B cell (primary cell): ENCODE measurements around the gene METTL24. TPM values are rescaled to one million over a fixed set of nuclear protein-coding genes. Genes with fewer than 3 reads are reported as not detected.

Experiments
- ATAC-seq: fragments of 200-7000 bp; cut with Tn5 transposase; one replicate; pipeline ENCODE4 v1.10.0; 2021; ENCODE audit warnings: low read depth, mild to moderate bottlenecking, moderate number of reproducible peaks, moderate library complexity
- CTCF ChIA-PET: fragments of 350-600 bp; sonication (Branson Sonifier 250); formaldehyde crosslinking; loops from one replicate; lab custom pipeline; 2021; ENCODE audit warnings: antibody characterized with exemption, inconsistent platforms; lab: Charles Lee
- POLR2A ChIA-PET: fragments of 350-600 bp; sonication (Branson Sonifier 250); formaldehyde crosslinking; loops from one replicate; lab custom pipeline; 2021; ENCODE audit warnings: antibody characterized with exemption; lab: Charles Lee
- DNase-seq: peaks from one replicate; pipeline ENCODE4 v3.0.0; 2013
- H2AFZ ChIP-seq: 2 replicates; pipeline ENCODE4 v1.6.1; 2012; ENCODE audit warnings: mild to moderate bottlenecking, low read depth, low read length; ENCODE audit not compliant: insufficient read depth, poor library complexity, severe bottlenecking
- H3K27ac ChIP-seq, 2 donors: 1 replicate in 1 of 2; 2 replicates in 1 of 2; pipeline ENCODE4 v1.5.1; 2012 to 2013; ENCODE audit warnings: low read length in 2 of 2, mild to moderate bottlenecking in 2 of 2, moderate library complexity in 1 of 2
- H3K27me3 ChIP-seq, 4 experiments: fragments of 200-600 bp in 1 of 4; sonication (generic) in 1 of 4; replicated peaks in 1 of 4; 1 replicate in 2 of 4; 2 replicates in 2 of 4; pipeline versions ENCODE4 v1.6.1 to v1.7.0; 2013 to 2016; ENCODE audit warnings: low read length in 3 of 4, mild to moderate bottlenecking in 2 of 4, mixed read lengths in 1 of 4, moderate library complexity in 1 of 4; ENCODE audit not compliant: insufficient read depth in 4 of 4, control insufficient read depth in 3 of 4; ENCODE audit errors: control extremely low read depth in 1 of 4
- H3K36me3 ChIP-seq, 2 experiments: replicated peaks in 1 of 2; 1 replicate in 1 of 2; 2 replicates in 1 of 2; pipeline versions ENCODE4 v1.6.1 to v1.7.1; 2013; ENCODE audit warnings: low read length in 1 of 2; ENCODE audit not compliant: insufficient read depth in 2 of 2, control insufficient read depth in 1 of 2; ENCODE audit errors: control extremely low read depth in 1 of 2, extremely low read depth in 1 of 2
- H3K4me1 ChIP-seq, 2 donors: fragments of 200-600 bp in 1 of 2; sonication (generic) in 1 of 2; 1 replicate in 1 of 2; 2 replicates in 1 of 2; pipeline versions ENCODE4 v1.5.1 to v1.6.1; 2013 to 2017; ENCODE audit warnings: low read length in 2 of 2; ENCODE audit not compliant: control insufficient read depth in 2 of 2, insufficient read depth in 2 of 2
- H3K4me2 ChIP-seq: replicated peaks from 2 replicates; pipeline ENCODE3; 2012; ENCODE audit warnings: mild to moderate bottlenecking, low read depth, low read length; ENCODE audit not compliant: poor library complexity, severe bottlenecking
- H3K4me3 ChIP-seq, 5 experiments: fragments of 200-600 bp in 1 of 5; sonication (generic) in 1 of 5; 1 replicate in 3 of 5; 2 replicates in 2 of 5; pipeline versions ENCODE4 v1.5.1 to v1.7.0; 2011 to 2016; ENCODE audit warnings: low read length in 4 of 5, mild to moderate bottlenecking in 4 of 5, low read depth in 2 of 5, control low read depth in 1 of 5, moderate library complexity in 1 of 5; ENCODE audit not compliant: insufficient read depth in 1 of 5; ENCODE audit errors: control extremely low read depth in 1 of 5, extremely low read depth in 1 of 5
- H3K79me2 ChIP-seq: fragments of 200-600 bp; sonication (generic); one replicate; pipeline ENCODE4 v1.6.0; 2016; ENCODE audit warnings: low read length; ENCODE audit not compliant: control insufficient read depth, insufficient read depth
- H3K9ac ChIP-seq: fragments of 200-600 bp; sonication (generic); 2 replicates; pipeline ENCODE4 v1.6.1; 2017; ENCODE audit warnings: mild to moderate bottlenecking, low read length, moderate library complexity
- H3K9me3 ChIP-seq, 3 donors: one replicate each; pipeline versions ENCODE4 v1.6.1 to v1.7.1; 2013; ENCODE audit warnings: low read length in 2 of 3; ENCODE audit not compliant: control insufficient read depth in 2 of 3, insufficient read depth in 1 of 3; ENCODE audit errors: control extremely low read depth in 1 of 3
- H4K20me1 ChIP-seq: 2 replicates; pipeline ENCODE4 v1.6.0; 2012; ENCODE audit warnings: mild to moderate bottlenecking, low read length; ENCODE audit not compliant: insufficient read depth, control insufficient read depth, poor library complexity, severe bottlenecking
- H3K27ac Mint-ChIP-seq: one replicate; pipeline ENCODE4 v1.8.0; 2021; ENCODE audit warnings: mixed read lengths
- H3K27me3 Mint-ChIP-seq: one replicate; pipeline ENCODE4 v1.8.0; 2021; ENCODE audit warnings: mixed read lengths
- H3K4me1 Mint-ChIP-seq: one replicate; pipeline ENCODE4 v1.8.0; 2021; ENCODE audit warnings: mixed read lengths
- H3K4me3 Mint-ChIP-seq: one replicate; pipeline ENCODE4 v1.8.0; 2021; ENCODE audit warnings: mixed read lengths
- H3K9me3 Mint-ChIP-seq: one replicate; pipeline ENCODE4 v1.8.0; 2022; ENCODE audit warnings: mixed read lengths; ENCODE audit not compliant: insufficient read depth
- CTCF ChIP-seq: fragments of 200-600 bp; IDR thresholded peaks from one replicate; pipeline ENCODE4 v1.8.0; 2022; ENCODE audit warnings: antibody characterized with exemption, mild to moderate bottlenecking
- EZH2 ChIP-seq: IDR thresholded peaks from 2 replicates; pipeline ENCODE4 v1.6.1; 2012; ENCODE audit warnings: borderline replicate concordance, low read depth, mild to moderate bottlenecking, moderate library complexity, low read length; ENCODE audit not compliant: insufficient read depth, poor library complexity, severe bottlenecking
- WGBS: methylation state at CpG from one replicate; pipeline ENCODE4 v1.1.5; 2013; ENCODE audit warnings: missing lambda C conversion rate; ENCODE audit not compliant: insufficient coverage; 5-methylcytosine and 5-hydroxymethylcytosine counted together
- intact Hi-C: fragments of 100-400 bp; cut with micrococcal nuclease; formaldehyde crosslinking; loops from one replicate; pipeline ENCODE4 v1.10.0; 2022
- polyA plus RNA-seq: library from polyadenylated mRNA; depleted of rRNA; stranded (reverse); fragments of >200 nt; gene quantifications from 2 replicates; pipeline ENCODE4 v1.2.3, GENCODE V29; 2012
- total RNA-seq, 2 donors: library from RNA; stranded (reverse); fragments of 120-200 nt in 1 of 2; gene quantifications; 1 replicate in 1 of 2; 2 replicates in 1 of 2; pipeline versions ENCODE4 v1.2.3 to v1.2.4, GENCODE V29; 2013 to 2022

METTL24 gene
- total and polyA plus RNA-seq, 2 donors (not counting 1 experiment from before 2014, with no cell fraction given), result not detected

DNA sequence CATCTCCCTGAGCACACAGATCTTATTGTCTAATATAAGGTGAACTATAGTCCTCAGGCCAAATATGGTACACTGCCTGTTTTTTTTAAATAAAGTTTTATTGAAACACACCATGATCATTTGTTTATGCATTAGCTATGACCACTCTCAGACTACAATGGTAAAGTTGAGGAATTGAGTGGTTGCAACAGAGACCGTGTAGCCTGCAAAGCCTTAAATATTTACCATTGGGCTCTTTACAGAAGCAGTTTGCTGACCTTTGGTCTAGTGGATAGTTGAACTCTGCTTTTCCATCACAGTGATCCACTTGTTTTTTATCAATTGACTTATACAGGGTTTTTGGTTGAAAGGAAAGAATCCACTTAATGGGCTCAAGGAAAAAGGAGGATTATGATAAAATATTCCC lies 27.3 kb upstream of the METTL24 start:
- no peak for TF ChIP-seq CTCF
- no peak for TF ChIP-seq EZH2
- Histone ChIP-seq H3K36me3 (no peaks in the 10 kb centered on the region), H3K9me3 (no peaks in the 10 kb centered on the region), H3K27me3 (no peaks in the 10 kb centered on the region), H3K4me1 (no peaks in the 10 kb centered on the region), H3K4me2 (no peak overlapping the region), H3K9ac (no peak overlapping the region), H4K20me1 (no peaks in the 10 kb centered on the region), H3K27ac (no peak overlapping the region), H2AFZ (no peak overlapping the region), H3K79me2 (no peaks in the 10 kb centered on the region), H3K4me3 (no peak overlapping the region)
- no peaks in the 10 kb centered on the region for H3K4me1 Mint-ChIP-seq
- DNase-seq, result no peak
- CTCF ChIA-PET, result interaction anchor here (1.5 to 2.0 kb wide), 3 partner anchors 207 to 681 kb away, joined by 5 to 12 read pairs (median 5); no protein-coding TSS in a partner anchor
- no peaks in the 10 kb centered on the region for H3K9me3 Mint-ChIP-seq
- no peaks in the 10 kb centered on the region for H3K27me3 Mint-ChIP-seq
- intact Hi-C loops, result no loop called here
- H3K4me3 Mint-ChIP-seq, result no peak overlapping the region
- no peak overlapping the region for H3K27ac Mint-ChIP-seq
- no peak for ATAC-seq
- POLR2A ChIA-PET, result no interaction called here
- WGBS, result no CpG with 5 or more reads among the region's 1 CpG

DNA sequence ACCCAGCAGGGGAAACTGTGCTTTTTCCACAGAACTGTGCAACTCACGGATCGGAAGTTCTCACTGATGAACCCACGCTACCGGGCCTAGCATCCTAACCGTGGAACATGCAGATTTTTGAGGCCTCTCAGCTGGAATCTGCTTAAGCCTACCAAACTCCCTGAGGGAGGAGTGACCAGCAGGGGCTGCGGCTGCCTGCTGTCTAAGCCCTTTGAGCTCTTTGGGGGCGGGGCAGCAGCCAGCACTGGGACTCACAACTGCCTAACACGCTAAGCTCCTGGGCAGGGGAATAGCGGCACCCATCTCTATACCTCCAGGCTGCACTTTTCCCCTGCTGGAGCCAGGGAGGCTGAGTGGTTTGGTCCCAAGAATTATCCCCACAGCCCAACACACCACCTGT lies 20.4 kb upstream of the METTL24 start:
- intact Hi-C loops, result no loop called here
- H3K27ac ChIP-seq, result no peak overlapping the region
- ATAC-seq, result no peak
- H3K79me2 ChIP-seq, result no peaks in the 10 kb centered on the region
- DNase-seq, result no peak
- TF ChIP-seq EZH2 (no peak), CTCF (no peak)
- ChIA-PET POLR2A (no interaction called here), CTCF (no interaction called here)
- Mint-ChIP-seq H3K4me1 (peaks cover 2% of the 10 kb centered on the region), H3K9me3 (no peaks in the 10 kb centered on the region), H3K27ac (no peak overlapping the region), H3K27me3 (peaks cover 7% of the 10 kb centered on the region), H3K4me3 (no peak overlapping the region)
- no peak overlapping the region for H3K4me2 ChIP-seq
- 94% methylated on average over 9 of the region's 9 CpGs for WGBS
- no peak overlapping the region for H2AFZ ChIP-seq
- peaks cover 0 to 3% of the 10 kb centered on the region in 2 donors for H3K4me1 ChIP-seq
- no peak overlapping the region for H3K9ac ChIP-seq
- H3K9me3 ChIP-seq, result peaks cover 0 to 1% (median 0%) of the 10 kb centered on the region in 3 donors
- no peak overlapping the region for H3K4me3 ChIP-seq
- H3K36me3 ChIP-seq, result no peaks in the 10 kb centered on the region
- H4K20me1 ChIP-seq, result no peaks in the 10 kb centered on the region
- no peaks in the 10 kb centered on the region for H3K27me3 ChIP-seq
